HG03060 (cell line): ENCODE measurements around the gene FBXL5.

Experiments
- ATAC-seq: cut with Tn5 transposase; IDR thresholded peaks from one replicate; pipeline ENCODE4 v1.9.1; 2021; ENCODE audit warnings: low read depth, moderate number of reproducible peaks; ENCODE audit not compliant: unreplicated experiment

Gene FBXL5

GRCh38 chr4:15569746-15570145 lies 85.4 kb downstream of the FBXL5 start:
- no peak for ATAC-seq

DNA sequence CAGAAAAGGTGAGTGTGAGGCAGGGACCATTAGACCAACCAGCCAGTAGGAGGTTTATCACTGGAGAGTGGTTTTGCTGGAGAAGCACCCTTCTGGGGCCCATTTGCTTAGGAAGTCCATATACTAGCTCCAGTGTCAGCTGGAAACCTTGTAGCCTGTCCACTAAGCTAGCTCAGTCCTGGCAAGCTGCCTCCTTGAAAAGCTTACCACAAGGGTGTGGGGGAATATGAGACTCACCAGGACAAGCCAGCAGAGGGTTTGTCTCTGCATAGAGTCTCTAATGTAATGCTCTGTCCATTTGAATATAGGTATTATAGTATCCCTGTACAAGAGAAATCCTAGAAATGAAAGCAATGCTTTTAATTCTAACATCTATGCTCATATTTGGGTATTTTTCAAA lies 86.3 kb downstream of the FBXL5 start:
- ATAC-seq: no peak

- ATAC-seq: no peak
These were observed 91.3 kb downstream of the FBXL5 start for GRCh38 chr4:15563871-15564270.

DNA sequence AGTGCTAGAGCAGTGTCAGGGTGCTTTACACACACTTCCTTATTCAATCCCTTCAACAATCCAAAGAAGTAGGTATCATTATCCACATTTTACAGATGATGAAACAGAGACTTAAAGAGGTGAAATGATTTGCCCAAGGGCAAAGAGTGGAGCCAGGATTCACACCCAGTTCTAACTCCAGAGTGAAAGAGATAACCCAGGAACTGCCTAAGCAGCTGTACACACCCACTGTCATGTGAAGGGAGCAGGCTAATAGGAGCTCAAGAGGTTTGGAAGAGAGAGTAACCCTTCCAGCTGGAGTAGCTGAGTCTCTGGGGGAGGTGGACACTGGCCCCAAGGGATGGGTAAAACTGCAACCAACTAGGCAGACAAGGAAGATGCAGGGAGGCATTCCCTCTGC lies 92.5 kb downstream of the FBXL5 start:
- ATAC-seq: no peak

DNA sequence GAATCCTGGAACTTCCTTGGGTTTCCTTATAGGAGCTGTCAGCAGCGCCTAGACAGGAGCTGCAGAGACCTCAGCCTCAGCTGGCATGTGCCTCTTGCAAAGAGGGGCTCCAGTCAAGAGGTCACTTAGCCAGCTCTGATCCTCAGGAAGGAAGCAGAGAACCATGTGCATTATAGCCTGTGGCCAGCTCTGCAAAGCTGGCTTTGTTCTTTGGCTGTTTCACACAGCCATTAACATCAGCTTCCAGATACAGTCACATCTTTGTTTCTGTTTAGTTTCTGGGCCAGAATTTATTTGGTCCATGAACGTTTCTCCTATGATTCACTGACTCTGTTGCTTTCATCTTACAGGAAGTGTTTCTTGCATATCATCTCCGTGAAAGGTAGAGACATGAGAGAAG lies 93.0 kb downstream of the FBXL5 start:
- ATAC-seq: no peak

GRCh38 chr4:15558561-15558960 lies 96.6 kb downstream of the FBXL5 start:
- ATAC-seq: no peak

DNA sequence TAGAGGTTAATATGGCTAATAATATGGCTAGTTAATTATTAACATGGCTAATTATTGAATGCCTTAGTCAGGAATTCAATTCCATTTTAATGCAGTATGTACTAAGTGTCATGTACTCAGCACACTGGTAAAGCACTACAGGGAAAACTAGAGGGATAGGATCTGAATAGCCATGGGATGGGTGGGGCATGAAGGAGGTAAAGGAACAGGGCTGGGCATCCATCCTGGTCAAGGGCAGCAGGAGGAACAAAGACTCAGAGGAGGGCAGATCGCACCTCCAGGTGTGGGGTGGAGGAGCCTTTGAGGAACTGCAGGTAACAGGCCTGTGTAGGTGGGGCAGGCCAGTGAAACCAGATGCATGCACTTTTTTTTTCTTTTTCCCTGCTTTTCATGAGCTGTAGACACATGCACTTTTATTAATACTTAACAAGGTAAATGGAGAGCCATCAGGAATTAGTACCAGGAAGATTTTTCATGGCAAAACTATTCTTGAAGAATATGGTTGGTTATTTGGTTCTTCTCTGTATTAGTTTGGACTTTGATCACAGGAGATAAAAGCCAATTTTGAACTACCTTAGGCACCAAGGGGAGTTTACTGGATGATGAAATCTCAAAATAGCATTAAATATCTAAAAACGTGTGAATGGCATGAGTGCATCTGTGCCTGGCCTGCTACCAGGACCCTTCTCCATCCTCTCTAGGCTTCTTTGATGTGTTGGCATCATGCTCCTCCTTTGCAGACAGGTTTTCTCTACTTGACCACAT lies 97.2 kb downstream of the FBXL5 start:
- ATAC-seq: no peak

DNA sequence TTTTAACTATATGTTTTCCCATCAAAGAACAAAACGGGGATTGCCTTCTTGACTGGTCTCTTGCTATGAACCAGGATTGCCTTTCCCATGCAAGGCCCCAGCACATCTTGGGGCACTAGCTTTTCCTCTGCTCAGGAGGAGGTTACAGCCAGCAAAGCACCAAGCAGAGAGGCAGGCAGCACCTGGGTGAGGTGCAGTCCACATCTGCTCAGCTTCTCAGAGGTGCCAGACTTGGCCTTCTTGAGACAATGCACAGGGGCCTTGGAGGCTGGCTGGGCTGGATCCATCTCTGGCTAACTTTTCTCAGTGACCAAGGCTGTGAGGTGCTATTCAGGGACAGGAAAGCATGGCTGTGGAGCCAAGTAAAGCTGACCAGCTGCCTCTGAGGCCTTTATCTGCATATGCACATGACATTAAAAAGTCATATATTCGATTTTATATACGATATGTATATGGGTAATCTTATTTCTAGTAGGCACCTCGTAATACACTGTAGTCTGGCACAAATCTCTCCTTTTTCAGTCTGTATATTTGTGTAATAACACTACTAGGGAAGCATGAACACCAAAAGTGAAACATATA lies 98.6 kb downstream of the FBXL5 start:
- no peak for ATAC-seq
